Small intestine (tissue), 7 donors: ENCODE results near the gene LUC7L3. TPM values are rescaled to one million over a fixed set of nuclear protein-coding genes. Genes with fewer than 3 reads are reported as not detected.
A peak's percentile ranks its signal among the peaks of the same experiment; 100 is the strongest.

Experiments used
- DNase-seq, 2 donors: peaks; one replicate each; pipeline versions ENCODE4 v3.0.0 to v3.0.0-alpha.2; 2013
- FAIRE-seq: peaks from 2 replicates; lab custom pipeline; 2012; peaks lifted over from hg19 to GRCh38; lab: Jason Lieb, UNC
- H3K27ac ChIP-seq, 3 donors: one replicate each; pipeline ENCODE4 v1.5.1; 2013; ENCODE audit warnings: low read length in 2 of 3, mild to moderate bottlenecking in 2 of 3, control low read depth in 1 of 3, inconsistent platforms in 1 of 3, low read depth in 1 of 3, moderate library complexity in 1 of 3
- H3K27me3 ChIP-seq, 3 donors: one replicate each; pipeline ENCODE4 v1.6.1; 2013; ENCODE audit warnings: low read length in 3 of 3, inconsistent platforms in 1 of 3; ENCODE audit not compliant: control insufficient read depth in 3 of 3, insufficient read depth in 3 of 3
- H3K36me3 ChIP-seq, 3 donors: one replicate each; pipeline ENCODE4 v1.6.1; 2013; ENCODE audit warnings: low read length in 3 of 3, inconsistent platforms in 1 of 3, low read depth in 1 of 3, mild to moderate bottlenecking in 1 of 3, moderate library complexity in 1 of 3; ENCODE audit not compliant: control insufficient read depth in 3 of 3, insufficient read depth in 2 of 3
- H3K4me1 ChIP-seq, 3 donors: one replicate each; pipeline ENCODE4 v1.6.1; 2013; ENCODE audit warnings: low read length in 2 of 3, inconsistent platforms in 1 of 3, low read depth in 1 of 3, mild to moderate bottlenecking in 1 of 3, moderate library complexity in 1 of 3; ENCODE audit not compliant: control insufficient read depth in 3 of 3, insufficient read depth in 2 of 3
- H3K4me3 ChIP-seq, 3 donors: one replicate each; pipeline ENCODE4 v1.5.1; 2013; ENCODE audit warnings: low read length in 3 of 3, control low read depth in 1 of 3, inconsistent platforms in 1 of 3, low read depth in 1 of 3, mild to moderate bottlenecking in 1 of 3, moderate library complexity in 1 of 3
- H3K9me3 ChIP-seq, 2 donors: one replicate each; pipeline ENCODE4 v1.6.1; 2013; ENCODE audit warnings: low read depth in 1 of 2, low read length in 1 of 2; ENCODE audit not compliant: control insufficient read depth in 2 of 2, insufficient read depth in 1 of 2
- WGBS, 3 donors: extraction: QIAGEN DNeasy Blood & Tissue Kit; methylation state at CpG; one replicate each; pipeline ENCODE4 v1.1.7; 2013; 5-methylcytosine and 5-hydroxymethylcytosine counted together
- polyA plus RNA-seq, 4 donors: library from polyadenylated mRNA; stranded (reverse) in 3 of 4; unstranded in 1 of 4; fragments of 200-250 nt in 3 of 4; fragments of 120-200 nt in 1 of 4; gene quantifications; one replicate each; pipeline versions ENCODE4 v1.2.1 to v1.2.3, GENCODE V29; 2013
- donor health status: healthy with polysubstance abuse.
- donor health status: control.
- donor health status: control.
- donor health status: Bipolar disorder and iron deficiency.
- donor health status: healthy.

The LUC7L3 gene
- polyA plus RNA-seq, 4 donors = 57.4 to 466 (median 313) TPM

DNA sequence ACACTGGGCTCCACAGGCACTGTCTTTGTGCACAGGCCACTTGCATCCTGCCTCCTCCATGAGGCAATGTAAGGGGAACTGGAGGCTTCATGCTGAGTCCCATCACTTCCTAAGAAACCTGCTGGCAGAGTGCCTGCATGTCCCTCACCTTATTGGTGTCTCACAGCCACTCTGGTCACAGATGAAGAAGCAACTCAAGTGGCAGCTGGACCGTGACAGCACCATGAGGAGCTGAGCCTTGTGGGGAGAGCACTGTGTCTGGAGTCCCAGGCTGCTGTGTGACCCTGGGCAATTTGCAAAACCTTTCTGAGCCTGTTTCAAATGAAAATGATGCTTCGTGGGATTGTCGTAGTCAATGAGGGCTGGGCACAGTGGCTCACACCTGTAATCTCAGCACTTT is 31.2 kb upstream of the LUC7L3 start:
- DNase-seq (no peak), FAIRE-seq (no peak)
- Histone ChIP-seq H3K4me1 (peaks cover 0 to 92% (median 14%) of the 10 kb centered on the region in 3 donors), H3K4me3 (no peak overlapping the region), H3K27me3 (no peaks in the 10 kb centered on the region), H3K36me3 (peaks cover 0 to 41% (median 0%) of the 10 kb centered on the region in 3 donors), H3K9me3 (no peaks in the 10 kb centered on the region), H3K27ac (peak overlapping the region; percentile 0 to 96 (median 9))
- WGBS, 3 donors = 92% methylated on average over 3 of the region's 3 CpGs

DNA sequence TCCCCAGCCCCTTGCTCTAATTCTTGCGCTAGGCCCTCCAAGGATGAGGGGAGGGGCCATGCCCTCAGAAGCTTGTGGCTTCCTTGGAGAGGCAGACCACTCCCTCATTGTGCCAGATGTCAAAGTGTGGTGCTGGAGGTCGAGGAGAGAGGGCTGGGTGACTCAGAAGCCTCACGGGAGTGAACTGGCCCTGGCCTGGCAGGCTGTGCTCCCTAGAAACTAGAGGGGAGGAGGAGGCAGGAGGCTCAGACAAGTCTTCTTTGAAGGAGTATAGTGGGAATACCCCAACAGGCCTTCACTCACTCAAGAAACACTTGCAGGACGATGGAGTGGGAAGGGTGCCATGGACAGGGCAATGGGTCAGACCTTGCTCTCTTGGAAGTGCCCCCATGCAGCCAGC is 30.2 kb upstream of the LUC7L3 start:
- FAIRE-seq = no peak
- WGBS, 3 donors = 36 to 50% (median 39%) methylated on average over 4 of the region's 4 CpGs
- H3K27me3 ChIP-seq = no peaks in the 10 kb centered on the region
- DNase-seq = peak; percentile 50 to 74
- H3K27ac ChIP-seq = peak overlapping the region; percentile 89 to 92 (median 90)
- H3K4me3 ChIP-seq = no peak overlapping the region
- peaks cover 0 to 95% (median 16%) of the 10 kb centered on the region in 3 donors for H3K4me1 ChIP-seq
- peaks cover 0 to 32% (median 0%) of the 10 kb centered on the region in 3 donors for H3K36me3 ChIP-seq
- H3K9me3 ChIP-seq = no peaks in the 10 kb centered on the region

DNA sequence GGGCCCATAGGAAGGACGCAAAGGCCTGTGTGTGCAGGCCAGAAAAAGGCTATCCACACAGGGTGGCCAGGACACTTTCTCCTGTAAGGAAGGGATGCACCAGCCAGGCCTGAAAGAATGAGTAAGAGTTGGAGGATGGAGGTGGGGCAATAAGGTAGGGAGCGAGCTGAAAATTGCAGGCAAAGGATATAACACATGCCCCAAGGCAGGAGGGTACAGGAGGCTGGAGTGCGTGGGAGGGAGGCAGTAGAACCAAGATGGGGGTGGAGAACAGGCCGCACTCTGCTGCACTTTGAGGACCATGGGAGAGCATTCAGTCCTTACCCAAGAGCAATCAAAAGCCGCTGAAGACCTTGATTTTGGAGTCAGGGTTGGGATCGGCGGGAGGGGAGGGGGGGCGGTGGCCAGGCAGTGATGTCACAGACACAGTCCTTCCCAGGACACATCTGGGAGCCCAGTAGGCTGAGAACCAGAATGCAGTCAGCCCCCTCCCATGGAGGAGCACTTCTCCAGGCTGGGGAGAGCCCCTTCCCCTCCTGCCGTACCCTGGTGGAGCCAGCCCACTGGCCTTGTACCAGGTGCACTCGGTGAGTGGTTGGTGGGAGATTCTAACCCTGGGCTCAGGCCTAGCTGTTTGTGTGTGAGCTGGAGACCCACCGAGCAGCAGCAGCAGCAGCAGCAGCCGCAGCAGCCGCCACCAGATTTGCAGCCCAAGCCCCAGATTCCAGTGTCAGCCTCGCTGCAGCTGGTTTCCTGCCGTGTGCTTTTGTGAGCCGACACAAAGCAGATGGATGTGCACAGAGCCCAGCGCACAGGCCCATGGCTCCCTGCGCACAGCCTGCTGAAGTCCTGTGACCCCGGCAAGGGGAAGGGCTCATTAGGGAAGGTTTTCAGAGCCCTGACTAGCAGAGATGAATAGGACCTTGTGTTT is 29.2 kb upstream of the LUC7L3 start:
- FAIRE-seq (no peak), DNase-seq (no peak)
- H3K36me3 ChIP-seq = peaks cover 0 to 32% (median 0%) of the 10 kb centered on the region in 3 donors
- no peak overlapping the region for H3K4me3 ChIP-seq
- no peaks in the 10 kb centered on the region for H3K27me3 ChIP-seq
- H3K4me1 ChIP-seq = peaks cover 0 to 93% (median 16%) of the 10 kb centered on the region in 3 donors
- WGBS, 3 donors = 34 to 57% (median 50%) methylated on average over 19 of the region's 19 CpGs
- H3K9me3 ChIP-seq = no peaks in the 10 kb centered on the region
- peak overlapping the region; percentile 89 to 92 (median 90) for H3K27ac ChIP-seq

DNA sequence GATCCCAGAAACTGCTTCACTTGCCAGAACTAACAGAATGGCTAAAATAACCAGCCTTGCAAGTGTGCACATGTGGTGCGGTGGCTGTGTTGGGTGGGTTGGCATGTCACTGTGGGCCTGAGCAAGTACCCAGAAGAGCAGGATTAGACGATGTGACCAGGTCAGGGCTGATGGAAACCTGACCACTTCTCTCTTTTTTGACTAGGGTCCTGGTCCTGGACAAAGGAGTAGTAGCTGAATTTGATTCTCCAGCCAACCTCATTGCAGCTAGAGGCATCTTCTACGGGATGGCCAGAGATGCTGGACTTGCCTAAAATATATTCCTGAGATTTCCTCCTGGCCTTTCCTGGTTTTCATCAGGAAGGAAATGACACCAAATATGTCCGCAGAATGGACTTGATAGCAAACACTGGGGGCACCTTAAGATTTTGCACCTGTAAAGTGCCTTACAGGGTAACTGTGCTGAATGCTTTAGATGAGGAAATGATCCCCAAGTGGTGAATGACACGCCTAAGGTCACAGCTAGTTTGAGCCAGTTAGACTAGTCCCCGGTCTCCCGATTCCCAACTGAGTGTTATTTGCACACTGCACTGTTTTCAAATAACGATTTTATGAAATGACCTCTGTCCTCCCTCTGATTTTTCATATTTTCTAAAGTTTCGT is 28.4 kb upstream of the LUC7L3 start:
- peak; percentile 45 to 68 for DNase-seq
- WGBS, 3 donors = 25 to 59% (median 42%) methylated on average over 9 of the region's 9 CpGs
- Histone ChIP-seq H3K27me3 (no peaks in the 10 kb centered on the region), H3K36me3 (peaks cover 4 to 38% (median 8%) of the 10 kb centered on the region in 3 donors), H3K4me1 (peaks cover 0 to 91% (median 16%) of the 10 kb centered on the region in 3 donors), H3K9me3 (no peaks in the 10 kb centered on the region), H3K27ac (peak overlapping the region; percentile 89 to 92 (median 90)), H3K4me3 (no peak overlapping the region)
- no peak for FAIRE-seq

DNA sequence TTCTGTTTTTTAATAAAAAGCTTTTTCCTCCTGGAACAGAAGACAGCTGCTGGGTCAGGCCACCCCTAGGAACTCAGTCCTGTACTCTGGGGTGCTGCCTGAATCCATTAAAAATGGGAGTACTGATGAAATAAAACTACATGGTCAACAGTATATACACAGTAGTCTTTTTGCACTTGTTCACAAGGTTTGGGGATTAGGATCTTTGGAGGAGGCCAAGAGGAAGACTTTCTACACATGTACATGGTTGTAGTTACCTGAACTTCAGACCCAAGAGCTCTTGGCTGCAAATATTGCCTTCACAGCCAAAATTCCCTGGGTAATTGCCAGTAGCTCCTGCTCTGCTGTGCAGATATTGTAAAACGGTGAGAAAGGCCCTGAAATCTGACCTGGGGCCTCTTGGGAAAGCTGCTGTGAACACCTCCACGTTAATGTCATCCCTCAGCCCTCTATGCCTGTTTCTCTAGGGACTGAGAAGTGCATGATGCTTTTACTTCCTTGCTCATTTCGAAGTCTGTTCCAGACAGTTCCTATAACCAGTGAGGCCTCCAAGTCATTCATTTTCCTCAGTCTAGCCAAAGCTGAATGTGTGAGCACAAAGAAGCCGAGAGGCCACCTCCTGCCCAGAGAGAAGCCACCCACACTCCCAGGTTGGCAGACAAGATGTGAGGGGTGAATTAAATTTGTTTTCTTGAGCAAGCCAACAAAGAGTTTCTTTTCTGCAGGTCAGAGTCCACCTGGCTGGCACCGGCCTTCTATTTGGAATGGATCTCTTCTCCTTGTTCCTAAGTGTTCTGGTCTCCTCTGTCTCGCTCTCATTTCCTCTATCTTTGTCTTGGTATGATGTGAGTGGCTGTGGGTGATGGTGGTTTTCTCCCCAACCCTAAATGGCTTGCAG is 27.6 kb upstream of the LUC7L3 start:
- Histone ChIP-seq H3K4me3 (no peak overlapping the region), H3K9me3 (no peaks in the 10 kb centered on the region), H3K27ac (peak overlapping the region; percentile 89 to 92 (median 90)), H3K27me3 (no peaks in the 10 kb centered on the region), H3K36me3 (peaks cover 4 to 38% (median 12%) of the 10 kb centered on the region in 3 donors), H3K4me1 (peaks cover 0 to 83% (median 16%) of the 10 kb centered on the region in 3 donors)
- DNase-seq = peak; percentile 77 to 92
- FAIRE-seq = no peak
- 13 to 55% (median 36%) methylated on average over 6 of the region's 6 CpGs for WGBS, 3 donors

DNA sequence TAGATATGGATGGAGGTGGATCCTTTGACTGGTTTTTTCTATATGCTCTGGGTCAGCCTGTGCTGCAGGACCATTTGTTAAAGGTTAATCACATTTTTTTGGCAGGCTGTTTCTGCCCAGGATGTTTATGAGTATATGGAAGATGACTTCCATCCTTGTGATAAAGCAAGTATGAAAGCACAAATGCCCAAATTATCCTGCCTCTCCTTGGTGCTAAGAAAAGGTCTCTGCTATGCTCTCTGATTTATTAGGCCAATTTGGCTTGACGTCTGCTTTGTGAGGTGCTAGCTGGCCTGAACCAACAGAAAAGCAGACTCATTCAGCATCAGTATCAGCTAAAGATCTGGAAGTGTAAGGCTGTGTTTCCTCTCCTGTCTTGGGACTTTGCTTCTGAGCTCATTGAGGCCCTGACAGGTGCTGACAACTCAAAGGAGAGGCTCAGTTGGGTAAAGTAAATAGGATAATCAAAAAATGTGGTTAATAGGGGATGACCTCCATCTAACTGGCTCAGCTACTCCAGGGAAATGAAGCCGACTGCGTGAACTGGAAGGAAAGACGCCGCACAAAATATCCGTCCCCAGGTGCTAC is 26.9 kb upstream of the LUC7L3 start:
- FAIRE-seq (no peak), DNase-seq (peak; percentile 68 to 76)
- H3K4me1 ChIP-seq = peaks cover 0 to 76% (median 11%) of the 10 kb centered on the region in 3 donors
- H3K4me3 ChIP-seq = no peak overlapping the region
- H3K9me3 ChIP-seq = no peaks in the 10 kb centered on the region
- peak overlapping the region; percentile 89 to 92 (median 90) for H3K27ac ChIP-seq
- H3K36me3 ChIP-seq = peaks cover 4 to 43% (median 12%) of the 10 kb centered on the region in 3 donors
- no peaks in the 10 kb centered on the region for H3K27me3 ChIP-seq
- WGBS, 3 donors = 27 to 57% (median 38%) methylated on average over 6 of the region's 6 CpGs

DNA sequence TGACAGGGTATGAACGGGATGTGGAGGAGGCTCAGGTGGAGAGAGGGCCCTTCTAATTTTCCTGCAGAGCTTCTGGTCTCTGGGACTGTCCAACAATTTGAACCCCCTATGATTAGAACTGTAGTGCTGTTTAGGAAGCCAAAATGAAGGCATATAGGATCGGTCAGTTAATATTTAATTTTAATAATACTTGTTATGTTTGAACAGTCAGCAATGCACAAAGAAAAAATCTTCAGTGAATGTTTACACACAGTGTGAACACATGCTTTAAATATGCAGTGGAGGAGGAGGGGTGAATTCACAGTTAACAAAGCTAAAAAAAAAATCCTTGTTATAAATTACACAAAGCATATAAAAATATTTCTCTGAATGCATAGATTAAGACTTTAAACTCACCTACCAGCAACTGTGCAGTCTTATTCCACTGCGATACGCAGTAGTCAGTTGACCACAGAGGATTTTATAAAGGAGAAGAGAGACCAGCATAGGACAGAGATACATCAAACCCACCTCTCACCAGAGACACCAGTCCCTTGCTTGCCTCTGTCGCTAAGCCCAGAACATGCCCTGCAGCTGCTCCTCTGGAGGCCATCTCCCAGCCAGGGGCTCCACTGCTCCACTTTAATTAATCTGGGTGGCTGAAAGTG is 26.2 kb upstream of the LUC7L3 start:
- peaks cover 0 to 71% (median 11%) of the 10 kb centered on the region in 3 donors for H3K4me1 ChIP-seq
- H3K27me3 ChIP-seq = no peaks in the 10 kb centered on the region
- peaks cover 4 to 44% (median 12%) of the 10 kb centered on the region in 3 donors for H3K36me3 ChIP-seq
- no peak overlapping the region for H3K4me3 ChIP-seq
- H3K9me3 ChIP-seq = no peaks in the 10 kb centered on the region
- 22 to 62% (median 45%) methylated on average over 5 of the region's 5 CpGs for WGBS, 3 donors
- DNase-seq (peak; percentile 78 to 79), FAIRE-seq (no peak)
- peak overlapping the region; percentile 89 to 92 (median 90) for H3K27ac ChIP-seq
